Stimulated activated CD8-positive, alpha-beta memory T cell treated with anti-CD3 and anti-CD28 coated beads, Interleukin-2, amount 100 ng/mL, for 48 hours (primary cell): Measurements from ENCODE around the gene ACTG1.
"Not testable (repeated sequence)": the region's sequence is repeated elsewhere in the genome, so short reads cannot be mapped to it uniquely, and the experiment has no call there.

Experiments used
- DNase-seq, 2 donors: peaks; one replicate each; pipeline ENCODE4 v3.0.0-alpha.2; 2020; ENCODE audit warnings: low read depth in 2 of 2

The ACTG1 gene

DNA sequence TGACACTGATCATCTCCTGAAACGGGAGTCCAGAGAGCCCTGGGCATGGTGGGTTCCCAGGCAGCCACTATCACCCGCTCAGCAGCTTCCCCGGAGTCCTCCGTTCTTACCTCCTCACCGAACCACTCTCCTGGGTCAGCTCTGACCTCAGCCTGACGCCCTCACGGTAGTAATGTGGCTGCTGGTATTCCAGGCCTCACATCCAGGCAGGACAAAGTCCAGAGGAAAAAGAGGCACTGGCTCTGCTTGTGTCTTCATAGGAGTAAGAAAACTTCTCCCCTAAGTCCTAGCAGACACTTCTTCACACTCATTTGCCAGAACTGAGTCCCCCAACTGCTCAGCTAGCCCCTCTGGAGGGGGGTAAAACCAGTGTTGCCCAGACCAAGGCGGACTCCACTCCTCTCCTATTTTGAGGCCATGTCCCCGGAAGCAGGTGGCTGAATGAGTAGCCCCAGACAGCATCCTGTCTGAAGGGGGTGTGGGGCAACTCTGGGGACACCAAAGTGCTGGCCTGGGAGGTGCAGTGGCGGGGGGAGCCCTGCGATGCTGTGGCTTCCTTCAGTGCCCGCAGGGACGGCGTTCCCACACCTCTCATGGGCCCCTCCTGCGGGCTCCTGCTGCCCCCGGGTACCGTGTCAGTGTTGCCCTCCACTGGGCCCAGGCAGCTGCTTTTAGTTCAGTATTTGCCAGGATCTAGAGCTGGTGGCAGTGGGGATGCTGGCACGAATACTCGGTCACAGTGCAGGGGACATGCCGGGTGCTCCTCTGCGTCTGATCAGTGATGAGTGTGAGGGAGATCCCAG, 20.9 kb upstream of the ACTG1 start:
- no peak for DNase-seq

GRCh38 chr17:81532490-81533287, 20.1 kb upstream of the ACTG1 start:
- DNase-seq = no peak

DNA sequence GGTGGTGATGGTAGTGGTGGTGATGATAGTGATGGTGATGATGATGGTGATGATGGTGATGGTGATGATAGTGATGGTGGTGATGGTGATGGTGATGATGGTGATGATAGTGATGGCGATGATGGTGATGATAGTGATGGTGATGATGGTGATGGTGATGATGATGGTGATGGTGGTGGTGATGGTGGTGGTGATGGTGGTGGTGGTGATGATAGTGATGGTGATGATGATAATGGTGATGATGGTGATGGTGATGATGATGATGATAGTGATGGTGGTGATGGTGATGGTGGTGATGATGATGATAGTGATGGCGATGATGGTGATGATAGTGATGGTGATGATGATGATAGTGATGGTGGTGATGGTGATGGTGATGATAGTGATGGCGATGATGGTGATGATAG, 19.4 kb upstream of the ACTG1 start:
- DNase-seq = not testable (repeated sequence)

- DNase-seq = not testable (repeated sequence)
Measured at GRCh38 chr17:81531013-81531412, 18.4 kb upstream of the ACTG1 start.

DNA sequence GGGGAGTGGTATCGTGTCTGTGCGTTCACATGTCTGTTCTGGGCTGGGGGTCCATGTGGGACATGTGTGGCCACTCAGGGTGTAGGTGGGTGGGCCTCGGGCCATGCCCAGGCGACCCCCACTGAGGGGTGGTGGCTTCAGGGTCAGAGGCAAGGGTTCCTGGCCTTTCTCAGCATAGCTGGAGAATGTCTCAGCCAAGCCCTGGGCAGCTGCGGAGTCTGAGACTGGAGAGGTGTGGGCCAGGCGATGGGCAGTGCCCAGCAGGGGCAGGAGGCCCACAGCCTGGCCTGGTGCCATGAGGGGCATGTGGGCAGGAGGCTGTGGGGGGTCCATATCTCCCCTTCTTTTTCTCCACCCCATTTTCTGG, 16.8 kb upstream of the ACTG1 start:
- no peak for DNase-seq

GRCh38 chr17:81528651-81529436, 16.2 kb upstream of the ACTG1 start:
- DNase-seq = no peak

GRCh38 chr17:81528384-81528650, 15.7 kb upstream of the ACTG1 start:
- no peak for DNase-seq

DNA sequence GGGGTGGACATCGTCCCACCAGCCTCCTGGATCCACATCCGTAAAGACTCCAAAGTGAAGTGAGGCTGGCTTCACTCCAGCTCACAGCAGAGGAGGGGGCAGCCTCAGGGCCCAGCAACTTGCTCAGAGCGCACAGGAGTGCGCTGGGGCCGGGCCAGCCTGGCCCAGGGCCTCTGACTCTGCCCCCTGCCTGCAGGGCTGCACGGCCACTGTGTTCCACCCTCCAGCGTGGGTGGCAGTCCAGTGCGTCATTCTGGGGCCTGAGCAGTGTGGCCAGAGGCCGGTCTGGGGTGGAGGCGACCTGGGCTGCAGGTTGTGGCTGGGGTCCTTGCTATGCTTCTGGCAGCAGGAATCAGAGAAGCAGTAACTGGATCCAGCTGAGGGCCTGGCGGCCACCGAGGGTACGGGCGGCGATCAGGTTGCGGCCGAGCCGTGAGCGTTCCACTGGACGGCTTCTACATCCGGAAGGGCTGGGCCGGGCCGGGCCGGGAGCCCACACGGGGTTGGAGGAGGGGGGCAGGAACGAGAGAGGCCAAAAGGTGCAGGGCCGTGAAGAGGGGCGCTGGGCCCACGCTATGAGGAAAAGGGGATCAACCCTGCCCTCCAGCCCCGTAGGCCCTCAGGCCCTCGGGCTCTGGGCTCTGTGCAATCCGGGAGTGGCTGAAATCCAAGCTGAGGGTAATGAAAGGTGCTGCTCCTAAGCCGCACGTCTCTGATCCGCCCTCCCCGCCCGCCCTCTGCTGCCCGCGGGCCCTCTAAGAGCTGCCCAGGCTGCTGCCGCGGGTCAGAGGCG, 15.2 kb upstream of the ACTG1 start, which contains the start of gene FSCN2:
FSCN2 (plus strand) TSS at position 787 of the 793 bp plus-strand sequence. CDS start 155 bp downstream, outside the sequence.
- no peak for DNase-seq

- DNase-seq = no peak
Measured at GRCh38 chr17:81526662-81527571, 14.3 kb upstream of the ACTG1 start.

DNA sequence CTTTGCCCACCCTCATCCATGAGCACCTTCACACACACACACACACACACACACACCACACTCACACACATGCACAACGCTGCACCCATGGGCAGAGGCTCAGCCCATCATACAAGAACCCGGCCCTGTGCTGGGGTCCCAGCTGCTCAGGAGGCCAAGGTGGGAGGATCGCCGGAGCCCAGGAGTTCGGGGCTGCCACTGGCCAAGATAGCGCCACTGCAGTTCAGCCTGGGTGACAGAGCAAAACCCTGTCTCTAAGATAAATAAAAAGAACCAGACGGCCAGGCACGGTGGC, 12.2 kb upstream of the ACTG1 start:
- no peak for DNase-seq

GRCh38 chr17:81524039-81524864, 11.7 kb upstream of the ACTG1 start:
- DNase-seq = no peak

DNA sequence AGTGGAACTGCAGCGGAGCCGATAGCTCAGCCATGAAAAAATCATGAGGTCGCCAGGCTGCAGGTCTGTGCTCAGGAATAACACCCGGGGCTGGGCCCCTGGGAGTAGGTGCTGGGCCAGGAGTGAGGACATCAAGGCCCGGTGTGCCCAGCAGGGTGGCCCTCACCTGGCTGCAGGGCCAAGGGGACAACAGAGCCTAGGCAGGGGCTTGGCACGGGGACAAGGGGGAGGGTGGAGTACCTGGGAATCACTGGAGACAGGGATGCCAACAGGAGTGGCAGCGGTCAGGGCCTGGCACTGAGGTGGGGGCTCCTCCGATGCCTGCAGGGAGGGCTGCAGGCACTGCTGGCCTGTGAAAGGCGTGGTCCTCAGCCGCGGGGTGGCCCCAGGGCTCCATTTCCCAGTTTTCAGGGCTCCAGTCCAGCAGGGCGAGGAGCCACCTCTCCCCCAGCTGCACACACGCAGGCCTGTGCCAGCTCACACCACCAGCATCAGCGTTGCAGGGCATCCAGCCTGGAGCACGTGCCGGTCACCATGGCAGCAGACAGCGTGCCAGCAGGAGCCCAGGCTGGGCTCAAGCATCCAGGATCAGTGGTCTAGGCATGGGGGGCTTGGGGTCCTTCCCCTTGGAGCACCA, 10.9 kb upstream of the ACTG1 start:
- no peak for DNase-seq

DNA sequence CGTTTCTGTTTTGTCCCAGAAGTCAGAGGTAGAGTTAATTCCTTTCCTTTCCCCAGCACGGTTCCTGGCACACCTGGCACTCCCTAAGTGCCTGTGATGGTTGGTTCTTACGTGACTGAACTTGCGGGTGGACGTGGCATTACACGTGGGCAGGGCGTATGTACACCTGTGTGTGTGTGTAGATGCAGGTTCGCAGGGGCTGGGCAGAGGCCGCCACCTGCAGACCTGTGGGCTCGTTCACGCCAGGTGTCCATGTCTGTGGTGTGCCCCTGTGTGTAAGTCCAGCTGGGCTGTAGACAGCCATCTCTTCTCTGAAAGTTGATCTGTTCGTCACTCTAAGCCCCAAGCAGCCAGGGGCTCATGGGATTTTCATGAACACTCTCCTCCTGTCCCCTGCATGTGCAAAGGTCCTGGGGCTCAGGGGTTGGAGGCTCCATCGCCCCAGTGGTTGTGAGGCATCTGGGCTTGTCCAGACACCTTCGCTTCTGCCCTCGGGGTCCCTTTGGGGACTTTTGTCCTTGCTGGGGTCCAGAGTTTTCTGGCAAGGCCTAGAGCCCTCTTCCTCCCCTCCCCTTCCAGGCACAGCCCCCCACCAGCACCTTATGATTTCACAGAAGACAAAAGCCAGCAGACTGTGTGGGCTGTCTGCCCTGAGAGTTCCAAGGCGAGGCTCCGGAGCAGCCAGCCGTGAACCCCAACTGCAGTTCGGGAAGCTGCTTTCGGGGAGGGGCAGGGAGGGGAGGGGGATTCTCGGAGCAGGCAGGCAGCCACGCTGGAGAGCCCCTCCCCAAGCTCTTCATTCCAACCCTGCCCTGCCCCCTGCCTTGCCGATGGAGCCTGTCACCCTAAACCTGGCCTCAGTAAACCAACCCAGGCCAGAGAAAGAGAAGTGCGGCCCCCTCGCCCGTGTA, 10.1 kb upstream of the ACTG1 start:
- no peak for DNase-seq

DNA sequence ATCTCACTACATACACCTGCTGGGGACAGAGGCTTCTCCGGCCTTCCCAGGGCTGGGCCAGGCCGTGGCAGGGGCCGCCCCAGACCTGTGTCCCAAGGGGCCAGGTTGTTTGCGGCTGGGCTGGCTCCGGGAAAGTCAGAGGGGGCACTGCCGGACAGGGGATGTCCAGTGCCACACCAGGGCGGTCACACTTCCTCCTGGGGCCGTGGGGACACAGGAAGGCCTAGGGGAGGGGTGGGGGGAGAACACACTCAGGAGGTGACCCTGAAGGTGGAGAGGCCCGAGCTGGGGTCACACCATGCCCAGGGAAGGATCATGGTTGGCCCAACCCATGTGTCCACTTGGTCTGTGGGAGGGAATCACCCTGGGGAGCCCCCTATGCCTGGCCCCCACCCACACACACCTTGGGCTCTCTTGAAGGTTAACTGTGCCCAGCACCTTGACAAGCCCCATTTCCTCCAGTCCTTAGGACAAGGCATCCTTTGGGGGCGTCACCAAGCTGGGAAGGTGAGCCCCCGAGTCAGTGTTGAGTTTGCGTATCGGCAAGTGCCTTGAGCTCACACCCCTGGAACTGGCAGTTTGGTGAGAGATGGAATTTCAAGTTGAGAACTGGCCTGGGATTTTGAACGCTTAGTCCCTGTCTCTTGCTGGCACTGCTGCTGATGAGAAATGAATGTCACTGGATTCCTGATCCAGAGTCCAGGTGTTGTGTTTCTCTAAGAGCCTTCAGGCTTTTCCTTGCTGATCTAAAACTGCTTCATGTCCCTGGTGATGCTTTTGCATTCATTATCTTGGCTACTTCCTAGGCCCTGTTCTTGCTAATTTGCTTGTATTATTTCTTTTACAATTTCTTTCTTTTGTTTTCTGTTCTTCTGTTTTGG, 7.7 kb upstream of the ACTG1 start:
- no peak for DNase-seq

DNA sequence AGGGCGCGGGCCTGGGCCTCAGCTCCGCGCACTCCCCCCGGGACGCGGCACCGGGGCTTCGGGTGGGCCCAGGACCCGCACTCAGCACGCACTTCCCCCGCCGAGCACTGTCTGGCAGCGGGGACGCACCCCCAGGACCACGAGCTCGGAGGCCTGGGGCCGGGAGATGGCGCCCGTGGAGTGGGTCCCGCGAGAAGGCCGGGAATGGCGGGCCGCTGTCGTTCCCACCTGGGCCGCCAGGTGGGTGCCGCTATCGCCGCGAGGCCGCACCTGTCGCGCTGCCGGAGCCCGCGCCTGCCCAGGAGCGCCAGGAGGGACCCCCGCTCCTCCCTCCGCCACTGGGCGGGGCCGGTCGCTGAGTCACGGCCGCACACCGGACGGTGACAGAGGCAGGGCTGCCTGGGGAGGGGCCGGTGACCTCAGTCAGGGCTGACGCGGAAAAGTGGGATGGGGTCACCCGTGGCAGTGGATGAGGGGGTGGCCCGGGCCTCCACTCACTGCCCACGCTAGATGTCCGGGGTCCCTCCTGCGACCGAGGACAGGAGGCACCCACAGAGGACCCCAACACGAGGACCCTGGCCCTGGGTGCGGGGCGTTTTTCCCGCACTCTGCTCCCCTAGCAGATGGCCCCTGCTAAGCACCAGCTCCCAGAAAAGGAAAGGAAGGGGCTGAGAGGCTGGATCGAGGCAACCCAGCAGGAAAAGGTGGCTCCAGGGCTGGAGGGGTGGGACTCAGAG, 6.9 kb upstream of the ACTG1 start:
- DNase-seq = peak; percentile 61

- no peak for DNase-seq
Measured at GRCh38 chr17:81518785-81519283, 6.2 kb upstream of the ACTG1 start.
